Caco-2 (cell line): ENCODE measurements around the gene CDK9. TPM values are rescaled to one million over a fixed set of nuclear protein-coding genes. Genes with fewer than 3 reads are reported as not detected.

ENCODE experiments used
- BruUV-seq: library from RNA; stranded (reverse); fragments of 400-500 nt; replicated peaks from 2 replicates; lab custom pipeline; 2021; lab: Mats Ljungman, UMichigan
- CTCF ChIA-PET: fragments of 300-600 bp; sonication (Branson Sonifier 250); formaldehyde crosslinking; loops from one replicate; lab custom pipeline; 2022; ENCODE audit warnings: antibody characterized with exemption; lab: Charles Lee
- POLR2A ChIA-PET: fragments of 300-600 bp; sonication (Branson Sonifier 250); formaldehyde crosslinking; loops from one replicate; lab custom pipeline; 2022; ENCODE audit warnings: antibody characterized with exemption; lab: Charles Lee
- DNase-seq, 2 experiments: peaks; one replicate each; pipeline versions ENCODE4 v3.0.0 to v3.0.0-alpha.2; 2020 to 2022
- H3K27me3 ChIP-seq: replicated peaks from 2 replicates; pipeline ENCODE4 v1.6.0; 2011; ENCODE audit warnings: low read length; ENCODE audit not compliant: control insufficient read depth, insufficient read depth
- H3K36me3 ChIP-seq: 2 replicates; pipeline ENCODE4 v1.5.1; 2011; ENCODE audit warnings: low read length; ENCODE audit not compliant: control insufficient read depth, insufficient read depth
- H3K4me1 ChIP-seq: fragments of 250-450 bp; sonication (Bioruptor Pico); 2 replicates; pipeline ENCODE4 v1.5.1; 2020; ENCODE audit warnings: mild to moderate bottlenecking
- H3K4me3 ChIP-seq: 2 replicates; pipeline ENCODE4 v1.5.1; 2011; ENCODE audit warnings: low read depth, mild to moderate bottlenecking, control low read depth, low read length
- H3K9me3 ChIP-seq: fragments of 250-450 bp; sonication (Bioruptor Pico); 2 replicates; pipeline ENCODE4 v1.5.1; 2020; ENCODE audit warnings: mild to moderate bottlenecking, moderate library complexity
- H3K27ac Mint-ChIP-seq: one replicate; pipeline ENCODE4 v1.8.0; 2022; ENCODE audit warnings: mixed read lengths; ENCODE audit not compliant: unreplicated experiment
- H3K27me3 Mint-ChIP-seq: one replicate; pipeline ENCODE4 v1.8.0; 2022; ENCODE audit warnings: mixed read lengths; ENCODE audit not compliant: insufficient read depth, unreplicated experiment
- H3K36me3 Mint-ChIP-seq: one replicate; pipeline ENCODE4 v1.8.0; 2022; ENCODE audit warnings: mild to moderate bottlenecking, mixed read lengths; ENCODE audit not compliant: insufficient read depth, unreplicated experiment
- H3K4me1 Mint-ChIP-seq: one replicate; pipeline ENCODE4 v1.8.0; 2022; ENCODE audit warnings: low read depth, mixed read lengths; ENCODE audit not compliant: unreplicated experiment
- H3K4me3 Mint-ChIP-seq: one replicate; pipeline ENCODE4 v1.8.0; 2022; ENCODE audit warnings: mild to moderate bottlenecking, moderate library complexity, mixed read lengths; ENCODE audit not compliant: unreplicated experiment
- H3K9me3 Mint-ChIP-seq: one replicate; pipeline ENCODE4 v1.8.0; 2022; ENCODE audit warnings: mixed read lengths; ENCODE audit not compliant: unreplicated experiment
- CTCF ChIP-seq, 2 experiments: fragments of 200-600 bp in 1 of 2; IDR thresholded peaks; 1 replicate in 1 of 2; 2 replicates in 1 of 2; pipeline versions ENCODE4 v1.5.1 to v1.8.0; 2011 to 2022; ENCODE audit warnings: antibody characterized with exemption in 1 of 2, control low read depth in 1 of 2, inconsistent platforms in 1 of 2, low read depth in 1 of 2, low read length in 1 of 2, mild to moderate bottlenecking in 1 of 2, moderate library complexity in 1 of 2; ENCODE audit not compliant: insufficient read depth in 1 of 2, severe bottlenecking in 1 of 2, unreplicated experiment in 1 of 2
- intact Hi-C: fragments of 100-400 bp; cut with micrococcal nuclease; formaldehyde crosslinking; loops from one replicate; pipeline ENCODE4 v1.10.0; 2022; ENCODE audit not compliant: unreplicated experiment
- total RNA-seq: library from RNA; stranded (reverse); gene quantifications from 2 replicates; pipeline ENCODE4 v1.2.3, GENCODE V29; 2022

CDK9 gene
- total RNA-seq, 1 experiment from 2014 or later = 48.2 TPM

- ChIA-PET POLR2A (no interaction called here), CTCF (interaction anchor here (0.7 kb wide), 1 partner anchor 33 kb away, joined by 4 read pairs; no protein-coding TSS in a partner anchor)
- Mint-ChIP-seq H3K36me3 (peaks cover 39% of the 10 kb centered on the region), H3K9me3 (no peaks in the 10 kb centered on the region), H3K4me3 (no peak overlapping the region), H3K27me3 (no peaks in the 10 kb centered on the region), H3K4me1 (no peaks in the 10 kb centered on the region), H3K27ac (no peak overlapping the region)
- Histone ChIP-seq H3K4me3 (no peak overlapping the region), H3K36me3 (peaks cover 6% of the 10 kb centered on the region), H3K4me1 (no peaks in the 10 kb centered on the region), H3K27me3 (no peaks in the 10 kb centered on the region), H3K9me3 (no peaks in the 10 kb centered on the region)
- BruUV-seq = no TSS peak
- DNase-seq = no peak
- intact Hi-C loops = no loop called here
- TF ChIP-seq CTCF (IDR thresholded peaks at IDR 0.05; ENCODE audit: insufficient read depth in 1 of 2, low read depth in 1 of 2, low read length in 1 of 2, severe bottlenecking in 1 of 2, unreplicated experiment in 1 of 2) = no peak
These were observed 23.9 kb downstream of the CDK9 start for GRCh38 chr9:127809540-127810377.

- Mint-ChIP-seq H3K27me3 (no peaks in the 10 kb centered on the region), H3K4me1 (no peaks in the 10 kb centered on the region), H3K27ac (no peak overlapping the region), H3K36me3 (peaks cover 39% of the 10 kb centered on the region), H3K9me3 (no peaks in the 10 kb centered on the region), H3K4me3 (no peak overlapping the region)
- CTCF ChIA-PET = interaction anchor here (1.0 kb wide), 1 partner anchor 9 kb away, joined by 3 read pairs; no protein-coding TSS in a partner anchor
- no peaks in the 10 kb centered on the region for H3K4me1 ChIP-seq
- H3K4me3 ChIP-seq = no peak overlapping the region
- intact Hi-C loops = no loop called here
- H3K27me3 ChIP-seq = no peaks in the 10 kb centered on the region
- TF ChIP-seq CTCF (IDR thresholded peaks at IDR 0.05; ENCODE audit: insufficient read depth in 1 of 2, low read depth in 1 of 2, low read length in 1 of 2, severe bottlenecking in 1 of 2, unreplicated experiment in 1 of 2) = no peak
- no peak for DNase-seq
- no peaks in the 10 kb centered on the region for H3K9me3 ChIP-seq
- BruUV-seq = no TSS peak
- peaks cover 6% of the 10 kb centered on the region for H3K36me3 ChIP-seq
- POLR2A ChIA-PET = no interaction called here
These were observed 24.7 kb downstream of the CDK9 start for GRCh38 chr9:127810378-127811187.

- CTCF ChIA-PET = interaction anchor here (0.6 to 1.0 kb wide), 2 partner anchors 11 to 58 kb away, joined by 3 to 4 read pairs; no protein-coding TSS in a partner anchor
These were observed 26.2 kb downstream of the CDK9 start for GRCh38 chr9:127812011-127812410.

More at GRCh38 chr9:127812011-127812410, 26.2 kb downstream of the CDK9 start:
- H3K27me3 ChIP-seq = no peaks in the 10 kb centered on the region
- intact Hi-C loops = no loop called here
- H3K9me3 Mint-ChIP-seq = no peaks in the 10 kb centered on the region
- no peak overlapping the region for H3K4me3 ChIP-seq
- POLR2A ChIA-PET = interaction anchor here (0.5 kb wide), 1 partner anchor 26 kb away, joined by 3 read pairs; the partner anchor contains the start of gene CDK9
- no peak overlapping the region for H3K4me3 Mint-ChIP-seq
- H3K27me3 Mint-ChIP-seq = no peaks in the 10 kb centered on the region
- H3K36me3 ChIP-seq = peaks cover 6% of the 10 kb centered on the region
- no peaks in the 10 kb centered on the region for H3K9me3 ChIP-seq
- no peak for TF ChIP-seq CTCF (IDR thresholded peaks at IDR 0.05; ENCODE audit: insufficient read depth in 1 of 2, low read depth in 1 of 2, low read length in 1 of 2, severe bottlenecking in 1 of 2, unreplicated experiment in 1 of 2)
- DNase-seq = no peak
- no peaks in the 10 kb centered on the region for H3K4me1 Mint-ChIP-seq
- H3K36me3 Mint-ChIP-seq = peaks cover 39% of the 10 kb centered on the region
- no peak overlapping the region for H3K27ac Mint-ChIP-seq
- no TSS peak for BruUV-seq
- H3K4me1 ChIP-seq = no peaks in the 10 kb centered on the region
